Epithelial cell of proximal tubule (primary cell): Measurements from ENCODE around the gene POLR1A. TPM values are rescaled to one million over a fixed set of nuclear protein-coding genes. Genes with fewer than 3 reads are reported as not detected.
"Not testable (repeated sequence)": the region's sequence is repeated elsewhere in the genome, so short reads cannot be mapped to it uniquely, and the experiment has no call there.

Source experiments
- DNase-seq: peaks from one replicate; pipeline ENCODE4 v3.0.0-alpha.2; 2011; ENCODE audit warnings: low read depth
- H3K4me3 ChIP-seq: 2 replicates; pipeline ENCODE4 v1.5.1; 2011; ENCODE audit warnings: low read depth, mild to moderate bottlenecking, low read length
- total RNA-seq: library from RNA; depleted of rRNA; stranded (reverse); fragments of >200 nt; gene quantifications from 2 replicates; pipeline ENCODE4 v1.2.3, GENCODE V29; 2015
- TF ChIP-seq, protein P1 (sequence below): conservative IDR thresholded peaks from 2 replicates; pipeline ENCODE4 v1.5.1; 2012; ENCODE audit warnings: low read depth, mild to moderate bottlenecking, low read length

Gene POLR1A
- total RNA-seq, 1 donor from 2014 or later: 23.1 TPM

- H3K4me3 ChIP-seq: no peak overlapping the region
- TF ChIP-seq, protein P1, sequence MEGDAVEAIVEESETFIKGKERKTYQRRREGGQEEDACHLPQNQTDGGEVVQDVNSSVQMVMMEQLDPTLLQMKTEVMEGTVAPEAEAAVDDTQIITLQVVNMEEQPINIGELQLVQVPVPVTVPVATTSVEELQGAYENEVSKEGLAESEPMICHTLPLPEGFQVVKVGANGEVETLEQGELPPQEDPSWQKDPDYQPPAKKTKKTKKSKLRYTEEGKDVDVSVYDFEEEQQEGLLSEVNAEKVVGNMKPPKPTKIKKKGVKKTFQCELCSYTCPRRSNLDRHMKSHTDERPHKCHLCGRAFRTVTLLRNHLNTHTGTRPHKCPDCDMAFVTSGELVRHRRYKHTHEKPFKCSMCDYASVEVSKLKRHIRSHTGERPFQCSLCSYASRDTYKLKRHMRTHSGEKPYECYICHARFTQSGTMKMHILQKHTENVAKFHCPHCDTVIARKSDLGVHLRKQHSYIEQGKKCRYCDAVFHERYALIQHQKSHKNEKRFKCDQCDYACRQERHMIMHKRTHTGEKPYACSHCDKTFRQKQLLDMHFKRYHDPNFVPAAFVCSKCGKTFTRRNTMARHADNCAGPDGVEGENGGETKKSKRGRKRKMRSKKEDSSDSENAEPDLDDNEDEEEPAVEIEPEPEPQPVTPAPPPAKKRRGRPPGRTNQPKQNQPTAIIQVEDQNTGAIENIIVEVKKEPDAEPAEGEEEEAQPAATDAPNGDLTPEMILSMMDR: no peak
- no peak for DNase-seq
These were observed 113.1 kb downstream of the POLR1A start for GRCh38 chr2:85992611-85993010.

DNA sequence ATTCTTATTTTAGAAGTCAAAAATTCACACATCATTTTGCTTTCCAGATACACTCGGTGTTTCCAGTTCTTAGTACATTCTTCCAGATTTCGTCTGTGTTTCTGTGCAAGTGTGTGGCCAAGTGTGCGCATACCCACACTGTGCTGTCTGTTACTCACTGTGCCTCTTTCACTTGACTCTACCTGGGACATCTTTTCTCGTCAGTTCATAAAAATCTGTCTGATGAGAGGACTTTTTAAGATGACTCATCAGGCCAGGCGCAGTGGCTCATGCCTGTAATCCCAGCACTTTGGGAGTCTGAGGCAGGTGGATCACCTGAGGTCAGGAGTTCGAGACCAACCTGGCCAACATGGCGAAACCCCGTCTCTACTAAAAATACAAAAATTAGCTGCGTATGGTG is 113.6 kb downstream of the POLR1A start:
- not testable (repeated sequence) for H3K4me3 ChIP-seq, DNase-seq

- H3K4me3 ChIP-seq: no peak overlapping the region
- TF ChIP-seq, protein P1: no peak
- DNase-seq: no peak
These were observed 115.6 kb downstream of the POLR1A start for GRCh38 chr2:85990084-85990483.

- H3K4me3 ChIP-seq: no peak overlapping the region
- TF ChIP-seq, protein P1: no peak
- DNase-seq: no peak
These were observed 116.3 kb downstream of the POLR1A start for GRCh38 chr2:85989288-85989865.

- DNase-seq: no peak
- TF ChIP-seq, protein P1: no peak
- H3K4me3 ChIP-seq: no peak overlapping the region
These were observed 116.8 kb downstream of the POLR1A start for GRCh38 chr2:85988914-85989270.

DNA sequence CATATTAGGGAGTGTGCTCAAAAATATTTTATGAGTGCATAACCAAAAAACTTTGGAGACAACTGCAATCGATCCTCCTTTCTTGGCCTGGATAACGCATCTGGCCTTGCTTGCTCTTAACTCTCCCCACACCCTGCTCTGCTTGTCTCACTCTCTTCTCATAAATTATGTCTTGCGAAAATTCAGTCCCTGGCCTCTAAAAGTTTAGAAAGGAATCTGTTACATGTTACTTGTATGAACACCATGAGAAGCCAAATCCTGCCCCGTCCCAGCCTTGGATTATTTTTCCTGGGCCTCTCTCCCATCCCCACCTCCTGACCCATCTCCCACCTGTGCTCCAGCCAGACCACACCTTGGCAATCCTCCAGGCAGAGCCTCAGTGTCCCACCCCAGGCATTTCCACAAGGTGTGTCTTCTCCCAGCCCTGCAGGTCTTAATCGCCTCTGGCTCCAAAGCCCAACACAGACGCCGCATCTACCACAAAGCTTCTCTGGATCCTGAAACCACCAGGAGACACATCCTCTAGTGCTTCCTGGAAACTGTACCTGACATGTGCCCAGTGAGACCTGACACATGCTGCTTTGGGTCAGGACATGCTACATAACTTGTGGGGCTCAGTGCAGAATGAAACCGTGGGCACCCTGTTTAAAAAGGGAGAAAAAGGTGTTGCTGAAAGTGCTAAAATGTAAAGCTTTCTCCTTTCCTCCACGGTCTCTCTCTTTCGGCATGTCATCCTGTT is 117.3 kb downstream of the POLR1A start:
- TF ChIP-seq, protein P1: no peak
- no peak overlapping the region for H3K4me3 ChIP-seq
- no peak for DNase-seq

GRCh38 chr2:85987266-85988174 is 118.2 kb downstream of the POLR1A start:
- H3K4me3 ChIP-seq: no peak overlapping the region
- TF ChIP-seq, protein P1: no peak
- DNase-seq: no peak
